OCI-LY1 (cell line): ENCODE results near the gene TBC1D4.

ENCODE experiments used
- EZH2 ChIP-seq: fragments of 200-600 bp; sonication (generic), shearing (Covaris generic); IDR thresholded peaks from 2 replicates; pipeline ENCODE4 v1.8.0; 2017; ENCODE audit warnings: borderline replicate concordance, mixed run types, mild to moderate bottlenecking, antibody characterized with exemption, low read length, moderate library complexity, mixed read lengths
- TF ChIP-seq, protein P1 (sequence below): fragments of 200-600 bp; sonication (generic), shearing (Covaris generic); IDR thresholded peaks from 2 replicates; pipeline ENCODE4 v1.5.1; 2017; ENCODE audit warnings: mild to moderate bottlenecking, antibody characterized with exemption, low read length, moderate library complexity, mixed read lengths

- TF ChIP-seq, protein P1, sequence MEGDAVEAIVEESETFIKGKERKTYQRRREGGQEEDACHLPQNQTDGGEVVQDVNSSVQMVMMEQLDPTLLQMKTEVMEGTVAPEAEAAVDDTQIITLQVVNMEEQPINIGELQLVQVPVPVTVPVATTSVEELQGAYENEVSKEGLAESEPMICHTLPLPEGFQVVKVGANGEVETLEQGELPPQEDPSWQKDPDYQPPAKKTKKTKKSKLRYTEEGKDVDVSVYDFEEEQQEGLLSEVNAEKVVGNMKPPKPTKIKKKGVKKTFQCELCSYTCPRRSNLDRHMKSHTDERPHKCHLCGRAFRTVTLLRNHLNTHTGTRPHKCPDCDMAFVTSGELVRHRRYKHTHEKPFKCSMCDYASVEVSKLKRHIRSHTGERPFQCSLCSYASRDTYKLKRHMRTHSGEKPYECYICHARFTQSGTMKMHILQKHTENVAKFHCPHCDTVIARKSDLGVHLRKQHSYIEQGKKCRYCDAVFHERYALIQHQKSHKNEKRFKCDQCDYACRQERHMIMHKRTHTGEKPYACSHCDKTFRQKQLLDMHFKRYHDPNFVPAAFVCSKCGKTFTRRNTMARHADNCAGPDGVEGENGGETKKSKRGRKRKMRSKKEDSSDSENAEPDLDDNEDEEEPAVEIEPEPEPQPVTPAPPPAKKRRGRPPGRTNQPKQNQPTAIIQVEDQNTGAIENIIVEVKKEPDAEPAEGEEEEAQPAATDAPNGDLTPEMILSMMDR: no peak
- TF ChIP-seq EZH2: no peak
These were observed 9.4 kb upstream of the TBC1D4 start for GRCh38 chr13:75491376-75491775.
